Measurements from ENCODE around the gene RAB23. TPM values are rescaled to one million over a fixed set of nuclear protein-coding genes. Genes with fewer than 3 reads are reported as not detected.
A peak's percentile ranks its signal among the peaks of the same experiment; 100 is the strongest.

RAB23 gene
- total RNA-seq, 4 donors from 2014 or later, result 54.4 to 95.3 (median 68.5) TPM

GRCh38 chr6:57182017-57182432, 40.1 kb downstream of the RAB23 start:
- no peak overlapping the region for H3K4me3 ChIP-seq

GRCh38 chr6:57180596-57180995, 41.5 kb downstream of the RAB23 start:
- intact Hi-C loops (cut with DNase I; ENCODE audit: low total_unique reads), result no loop called here
- H3K9me3 ChIP-seq, result no peaks in the 10 kb centered on the region
- H3K36me3 ChIP-seq, result no peaks in the 10 kb centered on the region
- no peaks in the 10 kb centered on the region for H3K27me3 ChIP-seq
- no peak overlapping the region for H3K4me3 ChIP-seq
- H3K4me1 ChIP-seq, result no peaks in the 10 kb centered on the region
- DNase-seq, result no peak
- peak overlapping the region; percentile 98 for H3K27ac ChIP-seq
- no peak for TF ChIP-seq POLR2A (IDR thresholded peaks at IDR 0.05)
- TF ChIP-seq CTCF (IDR thresholded peaks at IDR 0.05), result no peak

More at GRCh38 chr6:57182017-57182432, 40.1 kb downstream of the RAB23 start:
- H3K27me3 ChIP-seq, result no peaks in the 10 kb centered on the region
- peak overlapping the region; percentile 98 for H3K27ac ChIP-seq
- TF ChIP-seq CTCF (IDR thresholded peaks at IDR 0.05) (no peak), POLR2A (IDR thresholded peaks at IDR 0.05) (no peak)
- DNase-seq, result no peak
- intact Hi-C loops (cut with DNase I; ENCODE audit: low total_unique reads), result no loop called here
- no peaks in the 10 kb centered on the region for H3K9me3 ChIP-seq
- H3K36me3 ChIP-seq, result no peaks in the 10 kb centered on the region
- no peaks in the 10 kb centered on the region for H3K4me1 ChIP-seq

GRCh38 chr6:57177545-57178265, 44.4 kb downstream of the RAB23 start:
- H3K27ac ChIP-seq, result peak overlapping the region; percentile 98
- H3K4me1 ChIP-seq, result no peaks in the 10 kb centered on the region
- TF ChIP-seq CTCF (IDR thresholded peaks at IDR 0.05) (no peak), POLR2A (IDR thresholded peaks at IDR 0.05) (peak in 1 of 2 donors; percentile 54)
- H3K4me3 ChIP-seq, result peak overlapping the region in 1 of 2 donors; percentile 22
- no peaks in the 10 kb centered on the region for H3K27me3 ChIP-seq
- H3K36me3 ChIP-seq, result no peaks in the 10 kb centered on the region
- DNase-seq, result peak; percentile 73 to 85
- no peaks in the 10 kb centered on the region for H3K9me3 ChIP-seq
- intact Hi-C loops (cut with DNase I; ENCODE audit: low total_unique reads), result loop anchor here (10.0 kb wide), 1 partner anchor 137 kb away; the partner anchor contains the start of gene PRIM2

- TF ChIP-seq CTCF (IDR thresholded peaks at IDR 0.05) (no peak), POLR2A (IDR thresholded peaks at IDR 0.05) (no peak)
- no peak for DNase-seq
- Histone ChIP-seq H3K9me3 (no peaks in the 10 kb centered on the region), H3K4me3 (peak overlapping the region; percentile 55 to 83), H3K4me1 (no peaks in the 10 kb centered on the region), H3K27ac (peak overlapping the region; percentile 98), H3K27me3 (no peaks in the 10 kb centered on the region), H3K36me3 (no peaks in the 10 kb centered on the region)
- intact Hi-C loops (cut with DNase I; ENCODE audit: low total_unique reads), result loop anchor here (10.0 kb wide), 1 partner anchor 140 kb away; the partner anchor contains the start of gene PRIM2
These were observed 47.6 kb downstream of the RAB23 start for GRCh38 chr6:57174511-57174907.

- Histone ChIP-seq H3K36me3 (no peaks in the 10 kb centered on the region), H3K9me3 (no peaks in the 10 kb centered on the region), H3K4me3 (peak overlapping the region; percentile 55 to 83), H3K4me1 (no peaks in the 10 kb centered on the region), H3K27me3 (no peaks in the 10 kb centered on the region), H3K27ac (peak overlapping the region; percentile 98)
- peak in 1 of 2 donors; percentile 58 for DNase-seq
- intact Hi-C loops (cut with DNase I; ENCODE audit: low total_unique reads), result loop anchor here (10.0 kb wide), 1 partner anchor 141 kb away; the partner anchor contains the start of gene PRIM2
- TF ChIP-seq POLR2A (IDR thresholded peaks at IDR 0.05), result peak; percentile 56 to 74
- TF ChIP-seq CTCF (IDR thresholded peaks at IDR 0.05), result no peak
These were observed 48.1 kb downstream of the RAB23 start for GRCh38 chr6:57173886-57174510.

All from uterus (tissue), 4 donors.